GM10248 (cell line): ENCODE data around the gene IQSEC2.

Experiments used
- CTCF ChIA-PET: fragments of 300-600 bp; sonication (Branson Sonifier 250); formaldehyde crosslinking; extraction: SDS; loops from one replicate; lab custom pipeline; 2021; ENCODE audit warnings: antibody characterized with exemption; lab: Yijun Ruan, JAX
- POLR2A ChIA-PET: fragments of 350-650 bp; sonication (Branson Sonifier 250); formaldehyde crosslinking; extraction: SDS; loops from one replicate; lab custom pipeline; 2020; ENCODE audit warnings: antibody characterized with exemption; lab: Yijun Ruan, JAX
- DNase-seq: peaks from one replicate; pipeline ENCODE4 v3.0.0; 2012; ENCODE audit errors: extremely low spot score
- TF ChIP-seq, protein P1 (sequence below): IDR thresholded peaks from 2 replicates; pipeline ENCODE4 v1.5.1; 2012; ENCODE audit warnings: mild to moderate bottlenecking, low read depth; ENCODE audit errors: extremely low read depth, missing control alignments, control extremely low read depth

Gene IQSEC2

DNA sequence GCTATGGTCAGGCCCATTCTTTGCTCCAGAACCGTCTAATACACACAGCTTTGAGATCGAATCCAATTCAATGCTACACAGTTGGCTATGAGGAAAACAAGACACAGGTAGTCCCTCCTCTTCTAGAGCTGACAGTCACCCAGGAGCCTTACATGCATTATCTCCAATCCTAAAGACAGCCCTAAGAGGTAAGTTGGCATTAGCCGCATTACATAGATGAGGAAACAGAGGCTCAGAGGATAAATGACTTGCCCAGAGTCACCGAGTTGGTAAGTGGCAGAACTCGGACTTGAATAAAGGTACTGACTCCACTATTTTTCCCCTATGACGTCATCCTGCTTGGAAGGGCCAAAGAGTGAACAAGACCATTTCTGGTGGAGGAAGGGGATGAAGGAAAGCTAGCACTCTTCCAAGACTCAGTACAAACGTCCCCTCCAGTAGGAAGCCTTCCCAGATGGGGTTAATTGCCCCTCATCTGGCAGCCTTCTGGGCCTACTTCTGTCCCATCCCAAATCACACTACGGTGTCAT is 8.5 kb downstream of the IQSEC2 start:
- CTCF ChIA-PET: no interaction called here
- POLR2A ChIA-PET: no interaction called here
- TF ChIP-seq, protein P1, sequence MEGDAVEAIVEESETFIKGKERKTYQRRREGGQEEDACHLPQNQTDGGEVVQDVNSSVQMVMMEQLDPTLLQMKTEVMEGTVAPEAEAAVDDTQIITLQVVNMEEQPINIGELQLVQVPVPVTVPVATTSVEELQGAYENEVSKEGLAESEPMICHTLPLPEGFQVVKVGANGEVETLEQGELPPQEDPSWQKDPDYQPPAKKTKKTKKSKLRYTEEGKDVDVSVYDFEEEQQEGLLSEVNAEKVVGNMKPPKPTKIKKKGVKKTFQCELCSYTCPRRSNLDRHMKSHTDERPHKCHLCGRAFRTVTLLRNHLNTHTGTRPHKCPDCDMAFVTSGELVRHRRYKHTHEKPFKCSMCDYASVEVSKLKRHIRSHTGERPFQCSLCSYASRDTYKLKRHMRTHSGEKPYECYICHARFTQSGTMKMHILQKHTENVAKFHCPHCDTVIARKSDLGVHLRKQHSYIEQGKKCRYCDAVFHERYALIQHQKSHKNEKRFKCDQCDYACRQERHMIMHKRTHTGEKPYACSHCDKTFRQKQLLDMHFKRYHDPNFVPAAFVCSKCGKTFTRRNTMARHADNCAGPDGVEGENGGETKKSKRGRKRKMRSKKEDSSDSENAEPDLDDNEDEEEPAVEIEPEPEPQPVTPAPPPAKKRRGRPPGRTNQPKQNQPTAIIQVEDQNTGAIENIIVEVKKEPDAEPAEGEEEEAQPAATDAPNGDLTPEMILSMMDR: no peak
- DNase-seq: no peak

DNA sequence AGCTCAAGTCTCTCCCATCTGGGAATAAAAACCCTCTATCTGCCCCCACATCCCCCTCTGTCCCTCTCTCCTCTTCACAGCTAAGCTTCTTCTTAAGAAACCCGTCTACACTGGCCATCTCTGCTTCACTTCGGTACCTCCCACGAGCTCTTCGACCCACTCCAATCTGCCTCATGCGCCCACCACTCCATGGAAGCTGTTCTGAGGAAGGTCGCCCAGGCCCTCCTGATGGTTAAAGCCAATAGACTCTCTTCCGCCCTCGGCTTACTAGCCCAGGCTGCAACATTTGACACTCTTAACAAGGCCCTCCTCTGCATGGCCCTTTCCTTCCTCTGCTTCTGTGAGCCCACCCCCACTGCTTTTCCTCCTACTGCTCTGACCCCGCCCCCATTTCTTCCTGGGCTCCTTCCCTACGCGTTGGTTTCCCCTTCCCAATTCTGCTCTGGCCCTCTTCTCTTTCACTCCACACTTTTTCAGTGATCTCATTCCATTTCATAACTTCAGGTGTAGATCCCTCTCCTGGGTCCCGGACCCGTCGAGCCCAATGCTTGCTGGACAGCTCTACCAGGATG is 11.8 kb downstream of the IQSEC2 start:
- ChIA-PET POLR2A (no interaction called here), CTCF (interaction anchor here (1.5 kb wide), 1 partner anchor 15 kb away, joined by 5 read pairs; no protein-coding TSS in a partner anchor)

DNA sequence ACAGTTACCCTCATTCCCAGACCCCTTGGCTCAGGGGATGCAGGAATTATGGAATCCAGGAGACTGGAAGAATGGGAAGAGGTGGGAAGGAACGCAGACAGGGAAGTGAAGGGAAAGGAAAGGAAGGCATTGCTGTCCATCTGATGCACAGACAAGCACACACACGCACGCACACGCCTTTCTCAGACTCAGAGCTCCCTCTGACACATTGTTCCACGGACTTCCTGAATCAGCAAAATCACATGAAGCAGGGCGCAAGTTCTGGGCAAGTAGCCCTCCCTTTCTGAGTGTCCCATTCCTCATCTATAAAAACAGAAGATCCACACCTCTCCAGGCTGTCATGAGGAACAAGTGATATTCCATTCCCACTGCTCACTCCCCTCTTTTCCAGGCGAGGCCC is 13.2 kb downstream of the IQSEC2 start:
- CTCF ChIA-PET: interaction anchor here (1.5 kb wide), 1 partner anchor 16 kb away, joined by 5 read pairs; no protein-coding TSS in a partner anchor
- POLR2A ChIA-PET: no interaction called here
- no peak for DNase-seq
- TF ChIP-seq, protein P1: no peak

More for the DNA sequence above, 11.8 kb downstream of the IQSEC2 start:
- TF ChIP-seq, protein P1: no peak
- no peak for DNase-seq

DNA sequence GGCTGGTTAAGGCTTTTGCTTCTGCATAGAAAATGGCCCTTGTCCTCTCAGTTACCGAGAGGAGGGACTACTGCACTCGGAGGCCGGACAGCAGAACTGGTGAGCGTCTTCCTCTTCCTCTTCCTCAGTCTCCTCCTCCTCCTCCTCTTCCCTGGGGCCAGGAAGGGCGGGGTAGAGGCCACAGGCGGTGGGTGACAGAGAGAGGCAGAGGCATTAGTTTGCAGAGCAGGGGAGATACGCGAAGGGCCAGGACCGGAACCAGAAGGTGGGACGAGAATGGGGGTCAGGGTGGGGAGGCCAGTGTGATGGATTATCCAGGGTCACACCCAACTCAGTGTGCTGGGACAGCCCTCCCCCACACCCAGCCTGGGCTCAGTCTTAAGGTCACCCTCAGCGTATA is 14.5 kb downstream of the IQSEC2 start:
- CTCF ChIA-PET: no interaction called here
- no peak for DNase-seq

DNA sequence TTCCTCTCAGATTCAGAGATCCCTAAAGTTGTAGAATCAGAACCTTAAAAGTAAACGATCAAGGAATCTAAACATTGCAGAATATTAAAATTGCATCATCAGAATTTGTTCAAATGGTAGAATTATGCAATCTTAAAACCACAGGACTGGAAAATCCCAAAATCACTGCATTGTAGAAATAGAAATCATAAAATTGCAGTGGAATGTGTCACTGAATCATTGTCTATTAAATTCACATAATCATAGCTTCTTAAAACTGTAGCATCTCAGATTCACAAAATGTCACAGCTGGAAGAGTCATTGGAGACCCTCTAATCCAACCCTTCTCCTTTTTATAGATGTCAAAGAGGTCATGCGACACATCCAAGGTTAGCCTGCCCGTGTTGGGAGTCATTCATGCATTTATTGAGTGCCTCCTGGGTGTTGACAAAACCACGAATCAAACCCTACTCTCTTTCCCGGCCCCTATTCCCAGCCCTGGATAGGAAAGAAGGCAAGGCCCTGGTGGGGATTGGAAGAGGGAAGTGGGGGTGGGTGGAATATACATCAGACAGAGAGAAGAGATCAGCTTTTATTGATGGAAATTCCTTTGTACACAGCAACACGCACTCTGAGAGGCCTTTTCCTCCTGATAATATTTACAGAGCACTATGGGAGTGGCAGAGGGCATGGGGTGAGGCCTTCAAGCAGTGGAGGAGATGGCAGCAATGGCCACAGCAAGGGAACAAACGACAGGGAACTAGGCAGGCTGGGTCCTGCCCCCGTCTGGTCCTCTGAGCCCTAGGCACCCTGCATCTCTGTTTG is 15.4 kb downstream of the IQSEC2 start:
- CTCF ChIA-PET: interaction anchor here (1.0 kb wide), 1 partner anchor 22 kb away, joined by 3 read pairs; no protein-coding TSS in a partner anchor

More for the DNA sequence above, 14.5 kb downstream of the IQSEC2 start:
- POLR2A ChIA-PET: no interaction called here
- TF ChIP-seq, protein P1: no peak

DNA sequence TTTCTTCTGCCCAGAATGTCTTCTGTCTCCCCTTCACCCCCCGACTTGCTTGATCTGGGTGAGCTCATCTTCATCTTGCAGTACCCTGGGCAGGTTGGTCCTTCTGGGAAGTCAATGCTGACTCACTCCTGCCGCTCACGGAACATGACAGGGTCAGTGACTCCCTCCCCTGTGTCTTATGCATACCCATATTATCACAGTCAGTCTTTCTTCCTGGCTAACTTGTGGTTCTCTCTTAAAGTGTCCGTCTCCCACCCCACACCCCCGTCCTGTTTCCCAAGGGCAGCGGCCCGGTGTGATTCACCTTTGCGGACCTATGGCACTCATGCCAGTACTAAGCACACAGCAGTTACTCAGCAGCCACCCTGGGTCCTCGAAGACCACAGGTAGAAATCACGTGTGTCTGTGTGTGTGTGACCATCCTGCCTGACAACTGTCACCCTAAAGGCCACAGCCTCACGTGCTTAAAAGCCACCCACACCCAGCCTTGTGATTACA is 17.7 kb downstream of the IQSEC2 start:
- ChIA-PET CTCF (no interaction called here), POLR2A (no interaction called here)
- DNase-seq: no peak
- TF ChIP-seq, protein P1: no peak

More for the DNA sequence above, 15.4 kb downstream of the IQSEC2 start:
- TF ChIP-seq, protein P1: no peak
- no peak for DNase-seq
- POLR2A ChIA-PET: no interaction called here
